H9 (cell line): ENCODE data around the gene DCX. TPM values are rescaled to one million over a fixed set of nuclear protein-coding genes. Genes with fewer than 3 reads are reported as not detected.

Source experiments
- DNase-seq: peaks from one replicate; pipeline ENCODE4 v3.0.0-alpha.2; 2017
- H2AFZ ChIP-seq: one replicate; pipeline ENCODE4 v1.6.1; 2013; ENCODE audit warnings: mild to moderate bottlenecking, low read length, control low read depth, moderate library complexity
- H2AK5ac ChIP-seq: 2 replicates; pipeline ENCODE4 v1.6.1; 2013; ENCODE audit warnings: low read length, control low read depth, mixed read lengths; ENCODE audit not compliant: insufficient read length
- H2BK120ac ChIP-seq: one replicate; pipeline ENCODE4 v1.6.1; 2013; ENCODE audit warnings: low read depth, mild to moderate bottlenecking, low read length, control low read depth, inconsistent platforms; ENCODE audit not compliant: poor library complexity, severe bottlenecking
- H2BK12ac ChIP-seq: 2 replicates; pipeline ENCODE4 v1.6.1; 2013; ENCODE audit warnings: low read length, control low read depth, mixed read lengths, low read depth; ENCODE audit not compliant: insufficient read length
- H2BK15ac ChIP-seq: 2 replicates; pipeline ENCODE4 v1.6.1; 2013; ENCODE audit warnings: low read depth, low read length, control low read depth
- H2BK20ac ChIP-seq: one replicate; pipeline ENCODE4 v1.6.1; 2013; ENCODE audit warnings: low read depth, mild to moderate bottlenecking, low read length, control low read depth, inconsistent platforms; ENCODE audit not compliant: poor library complexity, severe bottlenecking
- H2BK5ac ChIP-seq: 2 replicates; pipeline ENCODE4 v1.6.1; 2013; ENCODE audit warnings: low read length, control low read depth, mixed read lengths; ENCODE audit not compliant: insufficient read length
- H3K14ac ChIP-seq: 2 replicates; pipeline ENCODE4 v1.6.1; 2013; ENCODE audit warnings: low read length, control low read depth; ENCODE audit not compliant: insufficient read depth
- H3K18ac ChIP-seq: 2 replicates; pipeline ENCODE4 v1.6.1; 2013; ENCODE audit warnings: low read depth, mild to moderate bottlenecking, mixed read lengths, low read length, control low read depth; ENCODE audit not compliant: insufficient read length
- H3K23ac ChIP-seq: 2 replicates; pipeline ENCODE4 v1.6.1; 2013; ENCODE audit warnings: low read length, control low read depth, mixed read lengths, low read depth; ENCODE audit not compliant: insufficient read length
- H3K23me2 ChIP-seq: 2 replicates; pipeline ENCODE4 v1.6.1; 2013; ENCODE audit warnings: low read depth, mild to moderate bottlenecking, mixed read lengths, low read length, control low read depth; ENCODE audit not compliant: insufficient read length, poor library complexity, severe bottlenecking
- H3K27ac ChIP-seq: 2 replicates; pipeline ENCODE4 v1.5.1; 2013; ENCODE audit warnings: low read length, control low read depth, mixed read lengths, low read depth; ENCODE audit not compliant: insufficient read length
- H3K27me3 ChIP-seq: 2 replicates; pipeline ENCODE4 v1.6.1; 2013; ENCODE audit warnings: low read length, control low read depth, inconsistent platforms; ENCODE audit not compliant: insufficient read depth
- H3K4ac ChIP-seq: 2 replicates; pipeline ENCODE4 v1.6.1; 2013; ENCODE audit warnings: low read depth, mild to moderate bottlenecking, control low read depth, inconsistent platforms, low read length, moderate library complexity
- H3K4me1 ChIP-seq: 2 replicates; pipeline ENCODE4 v1.6.1; 2013; ENCODE audit warnings: low read length, control low read depth, inconsistent platforms; ENCODE audit not compliant: insufficient read depth
- H3K4me2 ChIP-seq: 2 replicates; pipeline ENCODE4 v1.6.1; 2013; ENCODE audit warnings: low read length, control low read depth, mixed read lengths; ENCODE audit not compliant: insufficient read length, insufficient read depth
- H3K56ac ChIP-seq: 2 replicates; pipeline ENCODE4 v1.6.1; 2013; ENCODE audit warnings: low read depth, mild to moderate bottlenecking, mixed read lengths, low read length, control low read depth; ENCODE audit not compliant: insufficient read length
- H3K79me1 ChIP-seq: 2 replicates; pipeline ENCODE4 v1.6.1; 2013; ENCODE audit warnings: low read depth, mild to moderate bottlenecking, moderate library complexity, low read length, control low read depth, inconsistent platforms; ENCODE audit not compliant: insufficient read depth, poor library complexity, severe bottlenecking
- H3K79me2 ChIP-seq: 2 replicates; pipeline ENCODE4 v1.6.1; 2013; ENCODE audit warnings: low read length, control low read depth, inconsistent platforms; ENCODE audit not compliant: insufficient read depth
- H3K9ac ChIP-seq: 2 replicates; pipeline ENCODE4 v1.6.1; 2013; ENCODE audit warnings: low read length, control low read depth, mixed read lengths; ENCODE audit not compliant: insufficient read length; ENCODE audit errors: extremely low read depth
- H3K9me3 ChIP-seq: one replicate; pipeline ENCODE4 v1.6.1; 2013; ENCODE audit warnings: low read depth, low read length, inconsistent platforms; ENCODE audit not compliant: control insufficient read depth
- H3T11ph ChIP-seq: one replicate; pipeline ENCODE4 v1.6.1; 2013; ENCODE audit warnings: mild to moderate bottlenecking, low read length, control low read depth, inconsistent platforms
- H4K20me1 ChIP-seq: one replicate; pipeline ENCODE4 v1.6.1; 2013; ENCODE audit not compliant: control insufficient read depth, insufficient read length, insufficient read depth
- H4K5ac ChIP-seq: 2 replicates; pipeline ENCODE4 v1.6.1; 2013; ENCODE audit warnings: low read depth, mild to moderate bottlenecking, mixed read lengths, low read length, control low read depth; ENCODE audit not compliant: insufficient read length
- H4K8ac ChIP-seq: replicated peaks from 2 replicates; pipeline ENCODE4 v1.6.1; 2013; ENCODE audit warnings: low read length, control low read depth, mixed read lengths, low read depth; ENCODE audit not compliant: insufficient read length
- H4K91ac ChIP-seq: 2 replicates; pipeline ENCODE4 v1.6.1; 2013; ENCODE audit warnings: low read depth, mild to moderate bottlenecking, moderate library complexity, mixed read lengths, low read length, control low read depth; ENCODE audit not compliant: insufficient read length
- H3K27ac Mint-ChIP-seq, 3 experiments: 2 replicates in 2 of 3; 3 replicates in 1 of 3; pipeline ENCODE4 v1.8.0; 2020 to 2021; ENCODE audit warnings: mixed read lengths in 3 of 3, mild to moderate bottlenecking in 1 of 3, moderate library complexity in 1 of 3
- H3K27me3 Mint-ChIP-seq: 2 replicates; pipeline ENCODE4 v1.8.0; 2021; ENCODE audit warnings: low read depth, mild to moderate bottlenecking, moderate library complexity, mixed read lengths
- H3K36me3 Mint-ChIP-seq, 3 experiments: 2 replicates in 2 of 3; 3 replicates in 1 of 3; pipeline ENCODE4 v1.8.0; 2020 to 2021; ENCODE audit warnings: low read depth in 3 of 3, mixed read lengths in 3 of 3; ENCODE audit not compliant: insufficient read depth in 1 of 3
- H3K4me1 Mint-ChIP-seq, 2 experiments: 2 replicates each; pipeline ENCODE4 v1.8.0; 2020; ENCODE audit warnings: mixed read lengths in 2 of 2
- H3K4me3 Mint-ChIP-seq, 2 experiments: 2 replicates in 1 of 2; 3 replicates in 1 of 2; pipeline ENCODE4 v1.8.0; 2020 to 2021; ENCODE audit warnings: mild to moderate bottlenecking in 2 of 2, mixed read lengths in 2 of 2, moderate library complexity in 1 of 2
- H3K9me3 Mint-ChIP-seq, 2 experiments: 2 replicates in 1 of 2; 3 replicates in 1 of 2; pipeline ENCODE4 v1.8.0; 2020; ENCODE audit warnings: mild to moderate bottlenecking in 2 of 2, mixed read lengths in 2 of 2, moderate library complexity in 1 of 2
- total RNA-seq: library from RNA; stranded (reverse); gene quantifications from 2 replicates; pipeline ENCODE4 v1.2.1, GENCODE V29; 2021
- TF ChIP-seq, protein P1 (sequence below): fragments of 200-600 bp; sonication (generic); conservative IDR thresholded peaks from 3 replicates; pipeline ENCODE4 v1.8.0; 2021; ENCODE audit warnings: antibody characterized with exemption, mild to moderate bottlenecking

Gene DCX
- total RNA-seq, 1 experiment from 2014 or later = 2.0 TPM

DNA sequence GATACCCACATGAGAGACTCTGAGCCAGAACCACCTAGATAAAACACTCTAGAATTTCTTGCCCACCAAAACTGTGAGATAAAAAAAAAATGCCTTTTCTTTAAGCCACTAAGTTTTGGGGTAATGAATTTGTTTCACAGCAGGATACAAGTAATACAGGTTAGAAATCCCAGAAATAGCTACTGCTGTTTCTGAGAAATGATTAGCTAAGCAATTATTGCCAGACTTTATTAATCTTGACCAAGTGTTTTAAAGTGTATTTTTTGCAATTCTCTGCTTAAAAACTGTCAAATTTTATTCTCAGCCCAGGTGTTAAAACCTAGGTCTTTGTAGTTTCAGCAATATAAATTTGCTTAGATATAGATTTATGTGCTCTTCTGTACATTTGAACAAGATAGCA, 83.1 kb downstream of the DCX start:
- Histone ChIP-seq H3K4ac (no peak overlapping the region), H2BK5ac (no peak overlapping the region), H3T11ph (no peak overlapping the region), H3K18ac (no peak overlapping the region), H2BK12ac (no peak overlapping the region), H3K9me3 (no peaks in the 10 kb centered on the region), H3K4me1 (peaks cover 3% of the 10 kb centered on the region; the same call in 1 of the 2 replicates), H3K23me2 (no peaks in the 10 kb centered on the region), H4K91ac (no peak overlapping the region), H3K56ac (no peak overlapping the region), H3K79me1 (no peaks in the 10 kb centered on the region), H3K4me2 (no peak overlapping the region), H3K79me2 (no peaks in the 10 kb centered on the region), H2BK20ac (no peak overlapping the region), H2BK15ac (no peak overlapping the region), H4K20me1 (no peaks in the 10 kb centered on the region), H4K5ac (no peak overlapping the region), H2AFZ (no peak overlapping the region), H3K23ac (no peak overlapping the region), H3K27me3 (no peaks in the 10 kb centered on the region), H2AK5ac (no peak overlapping the region), H3K14ac (no peak overlapping the region), H2BK120ac (no peak overlapping the region), H4K8ac (no peak overlapping the region), H3K27ac (no peak overlapping the region), H3K9ac (no peak overlapping the region)
- peaks cover 3 to 8% of the 10 kb centered on the region in 2 experiments; a peak in 3 of 5 replicates for H3K9me3 Mint-ChIP-seq
- H3K4me1 Mint-ChIP-seq = peaks cover 16 to 18% of the 10 kb centered on the region in 2 experiments
- H3K27ac Mint-ChIP-seq = no peak overlapping the region
- no peak for DNase-seq
- H3K27me3 Mint-ChIP-seq = peaks cover 2% of the 10 kb centered on the region; the same call in 1 of the 2 replicates
- peaks cover 0 to 8% (median 5%) of the 10 kb centered on the region in 3 experiments; a peak in 4 of 7 replicates for H3K36me3 Mint-ChIP-seq
- TF ChIP-seq, protein P1, sequence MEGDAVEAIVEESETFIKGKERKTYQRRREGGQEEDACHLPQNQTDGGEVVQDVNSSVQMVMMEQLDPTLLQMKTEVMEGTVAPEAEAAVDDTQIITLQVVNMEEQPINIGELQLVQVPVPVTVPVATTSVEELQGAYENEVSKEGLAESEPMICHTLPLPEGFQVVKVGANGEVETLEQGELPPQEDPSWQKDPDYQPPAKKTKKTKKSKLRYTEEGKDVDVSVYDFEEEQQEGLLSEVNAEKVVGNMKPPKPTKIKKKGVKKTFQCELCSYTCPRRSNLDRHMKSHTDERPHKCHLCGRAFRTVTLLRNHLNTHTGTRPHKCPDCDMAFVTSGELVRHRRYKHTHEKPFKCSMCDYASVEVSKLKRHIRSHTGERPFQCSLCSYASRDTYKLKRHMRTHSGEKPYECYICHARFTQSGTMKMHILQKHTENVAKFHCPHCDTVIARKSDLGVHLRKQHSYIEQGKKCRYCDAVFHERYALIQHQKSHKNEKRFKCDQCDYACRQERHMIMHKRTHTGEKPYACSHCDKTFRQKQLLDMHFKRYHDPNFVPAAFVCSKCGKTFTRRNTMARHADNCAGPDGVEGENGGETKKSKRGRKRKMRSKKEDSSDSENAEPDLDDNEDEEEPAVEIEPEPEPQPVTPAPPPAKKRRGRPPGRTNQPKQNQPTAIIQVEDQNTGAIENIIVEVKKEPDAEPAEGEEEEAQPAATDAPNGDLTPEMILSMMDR = no peak
- H3K4me3 Mint-ChIP-seq = no peak overlapping the region
